Measurements from ENCODE around the gene PRR20B.
"Not testable (repeated sequence)": the region's sequence is repeated elsewhere in the genome, so short reads cannot be mapped to it uniquely, and the experiment has no call there.

- not testable (repeated sequence) for TF ChIP-seq CTCF (IDR thresholded peaks at IDR 0.05); ZNF281 (CRISPR knock-in tag; IDR thresholded peaks at IDR 0.05); AFF4 (CRISPR knock-in tag; IDR thresholded peaks at IDR 0.05; ENCODE audit: borderline replicate concordance); ATF3 (CRISPR knock-in tag; conservative IDR thresholded peaks at IDR 0.05); NFYB (CRISPR knock-in tag; conservative IDR thresholded peaks at IDR 0.05; ENCODE audit: low read depth); HMGXB4 (CRISPR knock-in tag; IDR thresholded peaks at IDR 0.05); MAX (CRISPR knock-in tag; IDR thresholded peaks at IDR 0.05); NFE2L1 (CRISPR knock-in tag; IDR thresholded peaks at IDR 0.05); USF1 (CRISPR knock-in tag; IDR thresholded peaks at IDR 0.05); RELA (CRISPR knock-in tag; IDR thresholded peaks at IDR 0.05; ENCODE audit: borderline replicate concordance); ATF2 (CRISPR knock-in tag; IDR thresholded peaks at IDR 0.05; ENCODE audit: borderline replicate concordance, low read depth); CREM (CRISPR knock-in tag; IDR thresholded peaks at IDR 0.05)
These were observed 6.9 kb upstream of the PRR20B start, which contains the start of gene PRR20A for GRCh38 chr13:57140235-57140968.
